HEK293 (cell line): Measurements from ENCODE around the gene CHSY1.

Source experiments
- GLI2 ChIP-seq: fragments of 450-650 bp; formaldehyde crosslinking; IDR thresholded peaks from 2 replicates; pipeline ENCODE4; 2017; ENCODE audit warnings: missing biosample characterization, missing genetic modification characterization, low read depth, borderline replicate concordance
- OVOL3 ChIP-seq: fragments of 450-650 bp; formaldehyde crosslinking; IDR thresholded peaks from 2 replicates; pipeline ENCODE4 v1.5.1; 2016; ENCODE audit warnings: missing biosample characterization, missing genetic modification characterization
- RBAK ChIP-seq: fragments of 450-650 bp; formaldehyde crosslinking; IDR thresholded peaks from 2 replicates; pipeline ENCODE4 v1.5.1; 2016; ENCODE audit warnings: missing biosample characterization, missing genetic modification characterization
- SALL2 ChIP-seq: fragments of 450-650 bp; formaldehyde crosslinking; IDR thresholded peaks from 2 replicates; pipeline ENCODE4 v1.5.0; 2017; ENCODE audit warnings: missing biosample characterization, mild to moderate bottlenecking, missing genetic modification characterization, borderline replicate concordance
- WT1 ChIP-seq: fragments of 450-650 bp; formaldehyde crosslinking; IDR thresholded peaks from 2 replicates; pipeline ENCODE4 v1.5.1; 2016; ENCODE audit warnings: missing biosample characterization, missing genetic modification characterization
- ZBTB48 ChIP-seq: fragments of 450-650 bp; formaldehyde crosslinking; IDR thresholded peaks from 2 replicates; pipeline ENCODE4 v1.5.1; 2016; ENCODE audit warnings: missing biosample characterization, missing genetic modification characterization
- ZBTB8A ChIP-seq: fragments of 450-650 bp; formaldehyde crosslinking; IDR thresholded peaks from 2 replicates; pipeline ENCODE4 v1.5.1; 2016; ENCODE audit warnings: missing biosample characterization, missing genetic modification characterization
- ZFHX2 ChIP-seq: fragments of 450-650 bp; formaldehyde crosslinking; conservative IDR thresholded peaks from 2 replicates; pipeline ENCODE4 v1.5.1; 2016; ENCODE audit warnings: missing biosample characterization, missing genetic modification characterization
- ZNF121 ChIP-seq: fragments of 450-650 bp; formaldehyde crosslinking; IDR thresholded peaks from 2 replicates; pipeline ENCODE4 v1.5.1; 2016; ENCODE audit warnings: missing biosample characterization, missing genetic modification characterization
- ZNF184 ChIP-seq: fragments of 450-650 bp; IDR thresholded peaks from 2 replicates; pipeline ENCODE4 v1.5.1; 2018; ENCODE audit warnings: missing biosample characterization, mild to moderate bottlenecking, missing genetic modification characterization
- ZNF239 ChIP-seq: fragments of 450-650 bp; formaldehyde crosslinking; IDR thresholded peaks from 2 replicates; pipeline ENCODE4 v1.5.1; 2016; ENCODE audit warnings: missing biosample characterization, missing genetic modification characterization
- ZNF350 ChIP-seq: fragments of 450-650 bp; formaldehyde crosslinking; IDR thresholded peaks from 2 replicates; pipeline ENCODE4 v1.5.0; 2017; ENCODE audit warnings: missing biosample characterization, mild to moderate bottlenecking, missing genetic modification characterization
- ZNF394 ChIP-seq: fragments of 450-650 bp; formaldehyde crosslinking; IDR thresholded peaks from 2 replicates; pipeline ENCODE4 v1.5.1; 2016; ENCODE audit warnings: missing biosample characterization, missing genetic modification characterization, mild to moderate bottlenecking, moderate library complexity, borderline replicate concordance
- ZNF423 ChIP-seq: fragments of 450-650 bp; formaldehyde crosslinking; IDR thresholded peaks from 2 replicates; pipeline ENCODE4 v1.5.1; 2016; ENCODE audit warnings: missing biosample characterization, missing genetic modification characterization
- ZNF48 ChIP-seq: fragments of 450-650 bp; formaldehyde crosslinking; IDR thresholded peaks from 2 replicates; pipeline ENCODE4 v1.5.1; 2016; ENCODE audit warnings: missing biosample characterization, missing genetic modification characterization
- ZNF488 ChIP-seq: fragments of 450-650 bp; formaldehyde crosslinking; IDR thresholded peaks from 2 replicates; pipeline ENCODE4 v1.5.1; 2016; ENCODE audit warnings: missing biosample characterization, missing genetic modification characterization
- ZNF521 ChIP-seq: fragments of 450-650 bp; formaldehyde crosslinking; IDR thresholded peaks from 2 replicates; pipeline ENCODE4 v1.5.1; 2017; ENCODE audit warnings: missing biosample characterization, mild to moderate bottlenecking, missing genetic modification characterization
- ZNF529 ChIP-seq: fragments of 450-650 bp; formaldehyde crosslinking; IDR thresholded peaks from 2 replicates; pipeline ENCODE4 v1.5.1; 2017; ENCODE audit warnings: missing genetic modification characterization, missing biosample characterization; ENCODE audit not compliant: insufficient replicate concordance
- ZNF555 ChIP-seq: fragments of 450-650 bp; formaldehyde crosslinking; conservative IDR thresholded peaks from 2 replicates; pipeline ENCODE4 v1.5.1; 2017; ENCODE audit warnings: missing biosample characterization, mild to moderate bottlenecking, missing genetic modification characterization, inconsistent platforms
- ZNF558 ChIP-seq: fragments of 450-650 bp; formaldehyde crosslinking; IDR thresholded peaks from 2 replicates; pipeline ENCODE4 v1.5.1; 2016; ENCODE audit warnings: missing biosample characterization, missing genetic modification characterization
- ZNF600 ChIP-seq: fragments of 450-650 bp; formaldehyde crosslinking; IDR thresholded peaks from 2 replicates; pipeline ENCODE4 v1.5.1; 2016; ENCODE audit warnings: missing biosample characterization, missing genetic modification characterization
- ZNF621 ChIP-seq: fragments of 450-650 bp; formaldehyde crosslinking; IDR thresholded peaks from 2 replicates; pipeline ENCODE4 v1.5.1; 2017; ENCODE audit warnings: missing biosample characterization, missing genetic modification characterization
- ZNF701 ChIP-seq: fragments of 450-650 bp; formaldehyde crosslinking; IDR thresholded peaks from 2 replicates; pipeline ENCODE4 v1.5.1; 2016; ENCODE audit warnings: missing biosample characterization, missing genetic modification characterization
- ZSCAN30 ChIP-seq: fragments of 450-650 bp; IDR thresholded peaks from 2 replicates; pipeline ENCODE4 v1.5.1; 2018; ENCODE audit warnings: missing biosample characterization, mild to moderate bottlenecking, missing genetic modification characterization, moderate library complexity
- ZXDB ChIP-seq: fragments of 450-650 bp; formaldehyde crosslinking; IDR thresholded peaks from 2 replicates; pipeline ENCODE4 v1.5.1; 2016; ENCODE audit warnings: missing biosample characterization, missing genetic modification characterization
- TF ChIP-seq, protein P1 (sequence below): fragments of 450-650 bp; formaldehyde crosslinking; IDR thresholded peaks from 2 replicates; pipeline ENCODE4 v1.5.1; 2016; ENCODE audit warnings: missing biosample characterization, missing genetic modification characterization
- TF ChIP-seq, protein P2 (sequence below): fragments of 450-650 bp; formaldehyde crosslinking; IDR thresholded peaks from 2 replicates; pipeline ENCODE4 v1.5.1; 2016; ENCODE audit warnings: missing biosample characterization, missing genetic modification characterization
- TF ChIP-seq, protein P3 (sequence below): fragments of 450-650 bp; formaldehyde crosslinking; IDR thresholded peaks from 2 replicates; pipeline ENCODE4 v1.5.1; 2017; ENCODE audit warnings: missing biosample characterization, missing genetic modification characterization
- TF ChIP-seq, protein P4 (sequence below): fragments of 450-650 bp; formaldehyde crosslinking; IDR thresholded peaks from 2 replicates; pipeline ENCODE4 v1.5.1; 2016; ENCODE audit warnings: missing biosample characterization, missing genetic modification characterization

The CHSY1 gene

GRCh38 chr15:101295607-101296161, 43.8 kb upstream of the CHSY1 start (continued):
- peak; percentile 93 for TF ChIP-seq ZBTB8A (tag by site-specific recombination)
- TF ChIP-seq, protein P1, sequence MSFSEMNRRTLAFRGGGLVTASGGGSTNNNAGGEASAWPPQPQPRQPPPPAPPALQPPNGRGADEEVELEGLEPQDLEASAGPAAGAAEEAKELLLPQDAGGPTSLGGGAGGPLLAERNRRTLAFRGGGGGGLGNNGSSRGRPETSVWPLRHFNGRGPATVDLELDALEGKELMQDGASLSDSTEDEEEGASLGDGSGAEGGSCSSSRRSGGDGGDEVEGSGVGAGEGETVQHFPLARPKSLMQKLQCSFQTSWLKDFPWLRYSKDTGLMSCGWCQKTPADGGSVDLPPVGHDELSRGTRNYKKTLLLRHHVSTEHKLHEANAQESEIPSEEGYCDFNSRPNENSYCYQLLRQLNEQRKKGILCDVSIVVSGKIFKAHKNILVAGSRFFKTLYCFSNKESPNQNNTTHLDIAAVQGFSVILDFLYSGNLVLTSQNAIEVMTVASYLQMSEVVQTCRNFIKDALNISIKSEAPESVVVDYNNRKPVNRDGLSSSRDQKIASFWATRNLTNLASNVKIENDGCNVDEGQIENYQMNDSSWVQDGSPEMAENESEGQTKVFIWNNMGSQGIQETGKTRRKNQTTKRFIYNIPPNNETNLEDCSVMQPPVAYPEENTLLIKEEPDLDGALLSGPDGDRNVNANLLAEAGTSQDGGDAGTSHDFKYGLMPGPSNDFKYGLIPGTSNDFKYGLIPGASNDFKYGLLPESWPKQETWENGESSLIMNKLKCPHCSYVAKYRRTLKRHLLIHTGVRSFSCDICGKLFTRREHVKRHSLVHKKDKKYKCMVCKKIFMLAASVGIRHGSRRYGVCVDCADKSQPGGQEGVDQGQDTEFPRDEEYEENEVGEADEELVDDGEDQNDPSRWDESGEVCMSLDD (tag by site-specific recombination), result 0 out of 2 replicates have a peak, but pooled peaks have one; percentile 50
- no peak for TF ChIP-seq ZNF701 (tag by site-specific recombination)
- TF ChIP-seq ZNF521 (tag by site-specific recombination), result no peak
- no peak for TF ChIP-seq ZNF48 (tag by site-specific recombination)
- no peak for TF ChIP-seq ZNF423 (tag by site-specific recombination)
- TF ChIP-seq ZNF558 (tag by site-specific recombination), result 0 out of 2 replicates have a peak, but pooled peaks have one; percentile 19
- TF ChIP-seq ZSCAN30 (tag by site-specific recombination), result peak; percentile 9; the same call in 1 of the 2 replicates
- TF ChIP-seq ZNF621 (tag by site-specific recombination), result no peak
- TF ChIP-seq ZBTB48 (tag by site-specific recombination), result 0 out of 2 replicates have a peak, but pooled peaks have one; percentile 27
- peak; percentile 91 for TF ChIP-seq ZNF600 (tag by site-specific recombination)
- TF ChIP-seq ZNF394 (tag by site-specific recombination), result no peak
- TF ChIP-seq, protein P2, sequence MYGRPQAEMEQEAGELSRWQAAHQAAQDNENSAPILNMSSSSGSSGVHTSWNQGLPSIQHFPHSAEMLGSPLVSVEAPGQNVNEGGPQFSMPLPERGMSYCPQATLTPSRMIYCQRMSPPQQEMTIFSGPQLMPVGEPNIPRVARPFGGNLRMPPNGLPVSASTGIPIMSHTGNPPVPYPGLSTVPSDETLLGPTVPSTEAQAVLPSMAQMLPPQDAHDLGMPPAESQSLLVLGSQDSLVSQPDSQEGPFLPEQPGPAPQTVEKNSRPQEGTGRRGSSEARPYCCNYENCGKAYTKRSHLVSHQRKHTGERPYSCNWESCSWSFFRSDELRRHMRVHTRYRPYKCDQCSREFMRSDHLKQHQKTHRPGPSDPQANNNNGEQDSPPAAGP (tag by site-specific recombination), result no peak
- TF ChIP-seq ZNF350, result no peak
- TF ChIP-seq SALL2, result no peak
- no peak for TF ChIP-seq ZFHX2
- TF ChIP-seq ZNF529 (tag by site-specific recombination), result no peak
- TF ChIP-seq, protein P3, sequence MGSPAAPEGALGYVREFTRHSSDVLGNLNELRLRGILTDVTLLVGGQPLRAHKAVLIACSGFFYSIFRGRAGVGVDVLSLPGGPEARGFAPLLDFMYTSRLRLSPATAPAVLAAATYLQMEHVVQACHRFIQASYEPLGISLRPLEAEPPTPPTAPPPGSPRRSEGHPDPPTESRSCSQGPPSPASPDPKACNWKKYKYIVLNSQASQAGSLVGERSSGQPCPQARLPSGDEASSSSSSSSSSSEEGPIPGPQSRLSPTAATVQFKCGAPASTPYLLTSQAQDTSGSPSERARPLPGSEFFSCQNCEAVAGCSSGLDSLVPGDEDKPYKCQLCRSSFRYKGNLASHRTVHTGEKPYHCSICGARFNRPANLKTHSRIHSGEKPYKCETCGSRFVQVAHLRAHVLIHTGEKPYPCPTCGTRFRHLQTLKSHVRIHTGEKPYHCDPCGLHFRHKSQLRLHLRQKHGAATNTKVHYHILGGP (tag by site-specific recombination), result no peak
- TF ChIP-seq ZNF555 (tag by site-specific recombination), result no peak
- TF ChIP-seq ZNF121, result no peak; the same call in none of the 2 replicates
- TF ChIP-seq ZNF239 (tag by site-specific recombination), result no peak
- TF ChIP-seq GLI2 (tag by site-specific recombination), result no peak
- TF ChIP-seq ZNF184, result no peak
- TF ChIP-seq WT1 (tag by site-specific recombination), result peak; percentile 33; the same call in 1 of the 2 replicates
- no peak for TF ChIP-seq ZNF488 (tag by site-specific recombination)
- TF ChIP-seq OVOL3 (tag by site-specific recombination), result no peak
- TF ChIP-seq ZXDB (tag by site-specific recombination), result no peak
- TF ChIP-seq, protein P4, sequence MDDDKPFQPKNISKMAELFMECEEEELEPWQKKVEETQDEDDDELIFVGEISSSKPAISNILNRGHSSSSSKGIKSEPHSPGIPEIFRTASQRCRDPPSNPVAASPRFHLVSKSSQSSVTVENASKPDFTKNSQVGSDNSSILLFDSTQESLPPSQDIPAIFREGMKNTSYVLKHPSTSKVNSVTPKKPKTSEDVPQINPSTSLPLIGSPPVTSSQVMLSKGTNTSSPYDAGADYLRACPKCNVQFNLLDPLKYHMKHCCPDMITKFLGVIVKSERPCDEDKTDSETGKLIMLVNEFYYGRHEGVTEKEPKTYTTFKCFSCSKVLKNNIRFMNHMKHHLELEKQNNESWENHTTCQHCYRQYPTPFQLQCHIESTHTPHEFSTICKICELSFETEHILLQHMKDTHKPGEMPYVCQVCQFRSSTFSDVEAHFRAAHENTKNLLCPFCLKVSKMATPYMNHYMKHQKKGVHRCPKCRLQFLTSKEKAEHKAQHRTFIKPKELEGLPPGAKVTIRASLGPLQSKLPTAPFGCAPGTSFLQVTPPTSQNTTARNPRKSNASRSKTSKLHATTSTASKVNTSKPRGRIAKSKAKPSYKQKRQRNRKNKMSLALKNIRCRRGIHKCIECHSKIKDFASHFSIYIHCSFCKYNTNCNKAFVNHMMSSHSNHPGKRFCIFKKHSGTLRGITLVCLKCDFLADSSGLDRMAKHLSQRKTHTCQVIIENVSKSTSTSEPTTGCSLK, result no peak
- no peak for TF ChIP-seq RBAK (tag by site-specific recombination)
